Inflammatory macrophage treated with lipopolysaccharide for 1 hour (primary cell): ENCODE results near the gene SLC47A2.
A peak's percentile ranks its signal among the peaks of the same experiment; 100 is the strongest.

Experiments
- DNase-seq, 2 donors: peaks; one replicate each; pipeline ENCODE4 v3.0.0-alpha.2; 2020 to 2022

Gene SLC47A2

GRCh38 chr17:19727501-19728078 lies 11.2 kb upstream of the SLC47A2 start:
- peak; percentile 81 to 94 for DNase-seq

GRCh38 chr17:19726631-19727376 lies 10.4 kb upstream of the SLC47A2 start:
- peak; percentile 91 to 96 for DNase-seq

- DNase-seq, result peak; percentile 81 to 89
Observed at GRCh38 chr17:19725486-19725885, 9.1 kb upstream of the SLC47A2 start.

GRCh38 chr17:19724501-19725420 lies 8.4 kb upstream of the SLC47A2 start:
- peak; percentile 96 for DNase-seq

- no peak for DNase-seq
Observed at GRCh38 chr17:19723964-19724363, 7.6 kb upstream of the SLC47A2 start.

- DNase-seq, result no peak
Observed at GRCh38 chr17:19720631-19721426, 4.4 kb upstream of the SLC47A2 start.

- DNase-seq, result peak; percentile 46 to 50
Observed at GRCh38 chr17:19720210-19720475, 3.8 kb upstream of the SLC47A2 start.

- DNase-seq, result no peak
Observed at GRCh38 chr17:19719355-19720209, 3.2 kb upstream of the SLC47A2 start.

GRCh38 chr17:19718613-19719354 lies 2.4 kb upstream of the SLC47A2 start:
- DNase-seq, result no peak

- no peak for DNase-seq
Observed at GRCh38 chr17:19718041-19718612, 1.7 kb upstream of the SLC47A2 start.

GRCh38 chr17:19717411-19717908 lies 1.1 kb upstream of the SLC47A2 start:
- DNase-seq, result no peak

GRCh38 chr17:19717031-19717360 lies 612 bp upstream of the SLC47A2 start:
- no peak for DNase-seq

- DNase-seq, result no peak
Observed at GRCh38 chr17:19714542-19715411, 1.6 kb downstream of the SLC47A2 start.

GRCh38 chr17:19713901-19714361 lies 2.5 kb downstream of the SLC47A2 start:
- no peak for DNase-seq

GRCh38 chr17:19713462-19713861 lies 2.9 kb downstream of the SLC47A2 start:
- DNase-seq, result no peak

- no peak for DNase-seq
Observed at GRCh38 chr17:19712436-19713004, 3.9 kb downstream of the SLC47A2 start.

- DNase-seq, result no peak
Observed at GRCh38 chr17:19709841-19710240, 6.5 kb downstream of the SLC47A2 start.

- no peak for DNase-seq
Observed at GRCh38 chr17:19708431-19709175, 7.8 kb downstream of the SLC47A2 start.
